IMR-90 (cell line): ENCODE measurements around the gene HKDC1. TPM values are rescaled to one million over a fixed set of nuclear protein-coding genes. Genes with fewer than 3 reads are reported as not detected.

Experiments used
- ATAC-seq: fragments of 200-7000 bp; cut with Tn5 transposase; 2 replicates; pipeline ENCODE4 v1.9.1; 2020; ENCODE audit warnings: low read depth, mild to moderate bottlenecking, moderate library complexity
- BruUV-seq: library from RNA; stranded (reverse); fragments of 400-500 nt; replicated peaks from 2 replicates; lab custom pipeline; 2021; lab: Mats Ljungman, UMichigan
- CTCF ChIA-PET: fragments of 300-600 bp; formaldehyde crosslinking; extraction: SDS; loops from one replicate; lab custom pipeline; 2021; ENCODE audit warnings: antibody characterized with exemption; lab: Yijun Ruan, JAX
- POLR2A ChIA-PET: fragments of 300-600 bp; sonication (Branson Sonifier 250); formaldehyde crosslinking; loops from one replicate; lab custom pipeline; 2022; ENCODE audit warnings: antibody characterized with exemption; ENCODE audit not compliant: unreplicated experiment; lab: Charles Lee
- DNase-seq: peaks from one replicate; pipeline ENCODE4 v3.0.0; 2013
- H2AFZ ChIP-seq: replicated peaks from 2 replicates; pipeline ENCODE3; 2013; ENCODE audit warnings: low read length, mild to moderate bottlenecking; ENCODE audit not compliant: poor library complexity
- H2AK5ac ChIP-seq: 2 replicates; pipeline ENCODE4 v1.6.1; 2013; ENCODE audit warnings: low read depth, low read length, inconsistent platforms
- H2AK9ac ChIP-seq: replicated peaks from 2 replicates; pipeline ENCODE3; 2013; ENCODE audit warnings: mild to moderate bottlenecking, low read depth, low read length, moderate library complexity; ENCODE audit not compliant: poor library complexity
- H2BK120ac ChIP-seq: 2 replicates; pipeline ENCODE4 v1.6.1; 2013; ENCODE audit warnings: low read depth, low read length, inconsistent platforms
- H2BK15ac ChIP-seq: 3 replicates; pipeline ENCODE4 v1.6.1; 2013; ENCODE audit warnings: low read depth, low read length, inconsistent platforms
- H2BK20ac ChIP-seq: 2 replicates; pipeline ENCODE4 v1.6.1; 2013; ENCODE audit warnings: low read depth, mild to moderate bottlenecking, inconsistent platforms, low read length, moderate library complexity
- H2BK5ac ChIP-seq: 2 replicates; pipeline ENCODE4 v1.6.1; 2013; ENCODE audit warnings: mild to moderate bottlenecking, low read depth, low read length, inconsistent platforms; ENCODE audit not compliant: poor library complexity, severe bottlenecking
- H3K14ac ChIP-seq: replicated peaks from 2 replicates; pipeline ENCODE4 v1.6.1; 2013; ENCODE audit warnings: low read depth, low read length, inconsistent platforms
- H3K18ac ChIP-seq: 2 replicates; pipeline ENCODE4 v1.6.1; 2013; ENCODE audit warnings: low read depth, low read length, control low read depth
- H3K23ac ChIP-seq: 2 replicates; pipeline ENCODE4 v1.6.1; 2013; ENCODE audit warnings: low read depth, low read length, inconsistent platforms
- H3K27ac ChIP-seq: 2 replicates; pipeline ENCODE4 v1.5.1; 2013; ENCODE audit warnings: mild to moderate bottlenecking, control low read depth, low read length; ENCODE audit not compliant: insufficient read depth
- H3K27me3 ChIP-seq: 2 replicates; pipeline ENCODE4 v1.6.1; 2013; ENCODE audit warnings: low read length; ENCODE audit not compliant: control insufficient read depth, insufficient read depth
- H3K36me3 ChIP-seq: 2 replicates; pipeline ENCODE4 v1.6.1; 2013; ENCODE audit warnings: low read length, mixed read lengths; ENCODE audit not compliant: control insufficient read depth, insufficient read depth
- H3K4ac ChIP-seq: 2 replicates; pipeline ENCODE4 v1.6.1; 2013; ENCODE audit warnings: low read depth, low read length, inconsistent platforms
- H3K4me1 ChIP-seq: 2 replicates; pipeline ENCODE4 v1.6.1; 2013; ENCODE audit warnings: low read length, mixed read lengths; ENCODE audit not compliant: control insufficient read depth, insufficient read depth
- H3K4me2 ChIP-seq: 2 replicates; pipeline ENCODE4 v1.6.1; 2013; ENCODE audit warnings: low read depth, mild to moderate bottlenecking, control low read depth, low read length, moderate library complexity
- H3K4me3 ChIP-seq: 2 replicates; pipeline ENCODE4 v1.5.1; 2013; ENCODE audit warnings: low read depth, mild to moderate bottlenecking, control low read depth, low read length, moderate library complexity; ENCODE audit not compliant: insufficient read depth
- H3K56ac ChIP-seq: 2 replicates; pipeline ENCODE4 v1.6.1; 2013; ENCODE audit warnings: low read length, inconsistent platforms; ENCODE audit not compliant: insufficient read depth; ENCODE audit errors: extremely low read depth
- H3K79me1 ChIP-seq, 2 experiments: 2 replicates each; pipeline ENCODE4 v1.6.1; 2013; ENCODE audit warnings: low read length in 2 of 2, inconsistent platforms in 1 of 2, low read depth in 1 of 2
- H3K9ac ChIP-seq: 2 replicates; pipeline ENCODE4 v1.6.1; 2013; ENCODE audit warnings: low read depth, low read length, control low read depth
- H3K9me1 ChIP-seq: 2 replicates; pipeline ENCODE4 v1.6.1; 2013; ENCODE audit warnings: low read length, inconsistent platforms; ENCODE audit not compliant: insufficient read depth
- H3K9me3 ChIP-seq: 2 replicates; pipeline ENCODE4 v1.6.1; 2013; ENCODE audit warnings: low read length; ENCODE audit not compliant: control insufficient read depth, insufficient read depth
- H4K20me1 ChIP-seq: 2 replicates; pipeline ENCODE4 v1.6.1; 2013; ENCODE audit warnings: low read length, inconsistent platforms; ENCODE audit not compliant: insufficient read depth
- H4K5ac ChIP-seq: 2 replicates; pipeline ENCODE4 v1.6.1; 2013; ENCODE audit warnings: mild to moderate bottlenecking, low read depth, low read length, control low read depth
- H4K8ac ChIP-seq, 2 experiments: 2 replicates each; pipeline ENCODE4 v1.6.1; 2013; ENCODE audit warnings: low read depth in 2 of 2, low read length in 2 of 2, control low read depth in 1 of 2, inconsistent platforms in 1 of 2
- H4K91ac ChIP-seq: 2 replicates; pipeline ENCODE4 v1.6.1; 2013; ENCODE audit warnings: low read depth, low read length, inconsistent platforms; ENCODE audit not compliant: insufficient read depth
- CHD1 ChIP-seq: IDR thresholded peaks from 2 replicates; pipeline ENCODE4 v1.6.1; 2012; ENCODE audit warnings: low read depth, low read length, improper control_type of control experiment
- RCOR1 ChIP-seq: IDR thresholded peaks from 2 replicates; pipeline ENCODE4 v1.6.1; 2012; ENCODE audit warnings: mild to moderate bottlenecking, low read length, improper control_type of control experiment; ENCODE audit not compliant: insufficient replicate concordance
- RFX5 ChIP-seq: IDR thresholded peaks from 2 replicates; pipeline ENCODE4 v1.8.0; 2012; ENCODE audit warnings: low read depth, mild to moderate bottlenecking, low read length, moderate library complexity
- SMC3 ChIP-seq: fragments of 150-350 bp; IDR thresholded peaks from 2 replicates; pipeline ENCODE4 v1.6.1; 2016; ENCODE audit warnings: low read depth, mild to moderate bottlenecking, antibody characterized with exemption, low read length, moderate library complexity
- WGBS, 2 experiments: methylation state at CpG; one replicate each; pipeline versions ENCODE4 v1.1.5 to v1.1.7; 2013; ENCODE audit warnings: missing lambda C conversion rate in 2 of 2; ENCODE audit not compliant: insufficient read length in 1 of 2; ENCODE audit errors: extremely low coverage in 2 of 2; 5-methylcytosine and 5-hydroxymethylcytosine counted together
- dilution Hi-C: fragments of 300-500 bp; cut with HindIII; formaldehyde crosslinking; loops from one replicate; pipeline ENCODE4 v1.14.3; 2018; ENCODE audit warnings: low sequenced_read_pairs; ENCODE audit not compliant: unreplicated experiment
- in situ Hi-C: fragments of 300-500 bp; cut with MboI; formaldehyde crosslinking; loops from 3 replicates; pipeline ENCODE4 v1.14.3; 2019; ENCODE audit warnings: low sequenced_read_pairs, inconsistent platforms, mixed read lengths
- intact Hi-C: fragments of 100-400 bp; cut with micrococcal nuclease; formaldehyde crosslinking; loops from 2 replicates; pipeline ENCODE4 v1.10.0; 2022
- polyA plus RNA-seq, 3 experiments: library from polyadenylated mRNA; depleted of rRNA; stranded (reverse); fragments of >200 nt; gene quantifications; 2 replicates each; pipeline ENCODE4 v1.2.3, GENCODE V29; 2012; ENCODE audit warnings: low replicate concordance in 1 of 3
- total RNA-seq: library from RNA; depleted of rRNA; stranded (reverse); fragments of >200 nt; gene quantifications from 2 replicates; pipeline ENCODE4 v1.2.3, GENCODE V29; 2012
- TF ChIP-seq, protein P1 (sequence below): conservative IDR thresholded peaks from 2 replicates; pipeline ENCODE4 v1.5.1; 2012; ENCODE audit warnings: mild to moderate bottlenecking, low read depth, low read length, improper control_type of control experiment

The HKDC1 gene
- total and polyA plus RNA-seq, 2 of the 4 experiments (the other 2 are of a cell fraction), result under 0.01 to 0.03 TPM

GRCh38 chr10:69242852-69243212 lies 22.7 kb downstream of the HKDC1 start:
- Histone ChIP-seq H2AFZ (peak overlapping the region; percentile 5), H4K91ac (no peak overlapping the region), H3K27me3 (peaks cover 24% of the 10 kb centered on the region), H3K14ac (no peak overlapping the region), H3K79me1 (no peaks in the 10 kb centered on the region), H4K5ac (no peak overlapping the region), H3K4me3 (no peak overlapping the region), H4K20me1 (no peaks in the 10 kb centered on the region), H3K23ac (no peak overlapping the region), H2BK15ac (no peak overlapping the region), H3K9me1 (no peaks in the 10 kb centered on the region), H3K9ac (no peak overlapping the region), H3K4ac (no peak overlapping the region), H4K8ac (no peak overlapping the region), H3K27ac (no peak overlapping the region), H3K9me3 (no peaks in the 10 kb centered on the region), H3K4me2 (no peak overlapping the region), H2BK120ac (no peak overlapping the region), H3K36me3 (no peaks in the 10 kb centered on the region), H3K4me1 (no peaks in the 10 kb centered on the region), H3K18ac (no peak overlapping the region), H2AK9ac (no peak overlapping the region), H2BK20ac (no peak overlapping the region), H3K56ac (no peak overlapping the region), H2BK5ac (no peak overlapping the region), H2AK5ac (no peak overlapping the region)
- TF ChIP-seq CHD1 (no peak), RFX5 (no peak), RCOR1 (no peak), SMC3 (no peak)
- TF ChIP-seq, protein P1, sequence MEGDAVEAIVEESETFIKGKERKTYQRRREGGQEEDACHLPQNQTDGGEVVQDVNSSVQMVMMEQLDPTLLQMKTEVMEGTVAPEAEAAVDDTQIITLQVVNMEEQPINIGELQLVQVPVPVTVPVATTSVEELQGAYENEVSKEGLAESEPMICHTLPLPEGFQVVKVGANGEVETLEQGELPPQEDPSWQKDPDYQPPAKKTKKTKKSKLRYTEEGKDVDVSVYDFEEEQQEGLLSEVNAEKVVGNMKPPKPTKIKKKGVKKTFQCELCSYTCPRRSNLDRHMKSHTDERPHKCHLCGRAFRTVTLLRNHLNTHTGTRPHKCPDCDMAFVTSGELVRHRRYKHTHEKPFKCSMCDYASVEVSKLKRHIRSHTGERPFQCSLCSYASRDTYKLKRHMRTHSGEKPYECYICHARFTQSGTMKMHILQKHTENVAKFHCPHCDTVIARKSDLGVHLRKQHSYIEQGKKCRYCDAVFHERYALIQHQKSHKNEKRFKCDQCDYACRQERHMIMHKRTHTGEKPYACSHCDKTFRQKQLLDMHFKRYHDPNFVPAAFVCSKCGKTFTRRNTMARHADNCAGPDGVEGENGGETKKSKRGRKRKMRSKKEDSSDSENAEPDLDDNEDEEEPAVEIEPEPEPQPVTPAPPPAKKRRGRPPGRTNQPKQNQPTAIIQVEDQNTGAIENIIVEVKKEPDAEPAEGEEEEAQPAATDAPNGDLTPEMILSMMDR, result no peak
- BruUV-seq, result no TSS peak
- POLR2A ChIA-PET, result interaction anchor here (0.7 kb wide), 1 partner anchor 9 kb away, joined by 5 read pairs; no protein-coding TSS in a partner anchor
- ATAC-seq, result no peak
- intact Hi-C loops (no loop called here), in situ Hi-C loops (no loop called here), dilution Hi-C loops (no loop called here)
- 40% methylated on average over 1 of the region's 5 CpGs; no CpG with 5 or more reads in 1 of the 2 experiments for WGBS, 2 experiments
- no peak for DNase-seq
- CTCF ChIA-PET, result interaction anchor here (0.5 kb wide), 1 partner anchor 111 kb away, joined by 5 read pairs; no protein-coding TSS in a partner anchor
